ENCODE results near the gene HDC.

DNA sequence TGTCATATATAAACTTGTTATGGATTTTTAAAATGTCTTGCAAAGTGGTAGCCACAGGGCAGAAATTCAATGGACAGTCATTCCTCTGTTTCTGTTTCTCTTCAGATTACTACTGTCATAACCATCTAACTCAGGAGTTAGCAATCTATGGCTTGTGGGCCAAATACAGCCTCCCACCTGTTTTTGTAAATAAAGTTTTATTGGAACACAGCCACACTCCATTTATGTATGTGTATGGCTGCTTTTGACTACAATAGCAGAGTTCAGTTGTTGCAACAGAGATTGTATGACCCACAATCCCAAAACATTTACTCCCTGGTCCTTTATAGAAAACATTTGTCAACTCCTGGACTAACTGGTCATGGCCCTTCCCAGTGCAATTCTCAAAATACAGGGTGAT lies 63.5 kb downstream of the HDC start:
- TF ChIP-seq, protein P1, sequence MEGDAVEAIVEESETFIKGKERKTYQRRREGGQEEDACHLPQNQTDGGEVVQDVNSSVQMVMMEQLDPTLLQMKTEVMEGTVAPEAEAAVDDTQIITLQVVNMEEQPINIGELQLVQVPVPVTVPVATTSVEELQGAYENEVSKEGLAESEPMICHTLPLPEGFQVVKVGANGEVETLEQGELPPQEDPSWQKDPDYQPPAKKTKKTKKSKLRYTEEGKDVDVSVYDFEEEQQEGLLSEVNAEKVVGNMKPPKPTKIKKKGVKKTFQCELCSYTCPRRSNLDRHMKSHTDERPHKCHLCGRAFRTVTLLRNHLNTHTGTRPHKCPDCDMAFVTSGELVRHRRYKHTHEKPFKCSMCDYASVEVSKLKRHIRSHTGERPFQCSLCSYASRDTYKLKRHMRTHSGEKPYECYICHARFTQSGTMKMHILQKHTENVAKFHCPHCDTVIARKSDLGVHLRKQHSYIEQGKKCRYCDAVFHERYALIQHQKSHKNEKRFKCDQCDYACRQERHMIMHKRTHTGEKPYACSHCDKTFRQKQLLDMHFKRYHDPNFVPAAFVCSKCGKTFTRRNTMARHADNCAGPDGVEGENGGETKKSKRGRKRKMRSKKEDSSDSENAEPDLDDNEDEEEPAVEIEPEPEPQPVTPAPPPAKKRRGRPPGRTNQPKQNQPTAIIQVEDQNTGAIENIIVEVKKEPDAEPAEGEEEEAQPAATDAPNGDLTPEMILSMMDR (IDR thresholded peaks at IDR 0.05): no peak
- TF ChIP-seq POLR2AphosphoS5 (IDR thresholded peaks at IDR 0.05) (no peak), POLR2A (IDR thresholded peaks at IDR 0.05) (no peak)

Data from upper lobe of left lung (tissue), 4 donors.